ENCODE data around the gene KCNK17.

KCNK17 gene

GRCh38 chr6:39303425-39304153, 10.6 kb downstream of the KCNK17 start:
- Histone ChIP-seq H3K36me3 (replicated peaks in 1 of 2; ENCODE audit: control insufficient read depth in 2 of 2, insufficient read depth in 2 of 2, low read length in 2 of 2) (no peaks in the 10 kb centered on the region), H3K9ac (ENCODE audit: low read depth, low read length, poor library complexity) (no peak overlapping the region), H3K9me3 (replicated peaks in 1 of 2; ENCODE audit: control insufficient read depth in 2 of 2, insufficient read depth in 1 of 2, low read depth in 1 of 2, low read length in 2 of 2) (peaks cover 0 to 2% of the 10 kb centered on the region in 2 donors), H3K27me3 (ENCODE audit: control insufficient read depth in 3 of 3, insufficient read depth in 3 of 3, low read depth in 1 of 3, low read length in 3 of 3) (peaks cover 0 to 4% (median 0%) of the 10 kb centered on the region in 3 experiments), H3K4me2 (ENCODE audit: insufficient read depth, low read length, poor library complexity, severe bottlenecking) (no peak overlapping the region), H2BK5ac (ENCODE audit: low read length) (no peak overlapping the region), H3K4me1 (ENCODE audit: control insufficient read depth in 2 of 2, insufficient read depth in 1 of 2, low read depth in 1 of 2, low read length in 2 of 2) (no peaks in the 10 kb centered on the region), H2BK120ac (ENCODE audit: low read depth, low read length) (no peak overlapping the region), H4K8ac (ENCODE audit: low read depth, low read length) (no peak overlapping the region), H3K4ac (ENCODE audit: low read length) (no peak overlapping the region), H3K79me1 (ENCODE audit: low read depth, low read length) (no peaks in the 10 kb centered on the region), H2BK15ac (ENCODE audit: low read length) (peak overlapping the region; percentile 32), H3K14ac (ENCODE audit: low read length) (peak overlapping the region; percentile 85), H2AK5ac (ENCODE audit: low read depth, low read length) (peak overlapping the region; percentile 34), H3K27ac (replicated peaks; ENCODE audit: low read length) (no peak overlapping the region), H2BK12ac (ENCODE audit: low read length) (peak overlapping the region; percentile 26), H2AFZ (ENCODE audit: low read length) (no peak overlapping the region), H4K91ac (ENCODE audit: low read depth, low read length, poor library complexity) (no peak overlapping the region), H3K4me3 (ENCODE audit: low read length in 2 of 2) (no peak overlapping the region), H3K18ac (ENCODE audit: low read length) (peak overlapping the region; percentile 48), H3K23ac (ENCODE audit: low read depth, low read length, poor library complexity) (peak overlapping the region; percentile 3)
- WGBS, 2 donors (ENCODE audit: extremely low coverage in 2 of 2, insufficient read length in 2 of 2, insufficient replicate concordance in 1 of 2): no CpG with 5 or more reads among the region's 30 CpGs
- DNase-seq (ENCODE audit: low spot score): no peak

- Histone ChIP-seq H3K9ac (ENCODE audit: low read depth, low read length, poor library complexity) (peak overlapping the region; percentile 1), H3K4me2 (ENCODE audit: insufficient read depth, low read length, poor library complexity, severe bottlenecking) (peak overlapping the region; percentile 32), H3K27ac (replicated peaks; ENCODE audit: low read length) (no peak overlapping the region), H3K9me3 (replicated peaks in 1 of 2; ENCODE audit: control insufficient read depth in 2 of 2, insufficient read depth in 1 of 2, low read depth in 1 of 2, low read length in 2 of 2) (peaks cover 0 to 2% of the 10 kb centered on the region in 2 donors), H3K36me3 (replicated peaks in 1 of 2; ENCODE audit: control insufficient read depth in 2 of 2, insufficient read depth in 2 of 2, low read length in 2 of 2) (no peaks in the 10 kb centered on the region), H3K4ac (ENCODE audit: low read length) (no peak overlapping the region), H2BK120ac (ENCODE audit: low read depth, low read length) (no peak overlapping the region), H2BK12ac (ENCODE audit: low read length) (no peak overlapping the region), H3K23ac (ENCODE audit: low read depth, low read length, poor library complexity) (peak overlapping the region; percentile 3), H3K4me1 (ENCODE audit: control insufficient read depth in 2 of 2, insufficient read depth in 1 of 2, low read depth in 1 of 2, low read length in 2 of 2) (no peaks in the 10 kb centered on the region), H2BK15ac (ENCODE audit: low read length) (no peak overlapping the region), H4K91ac (ENCODE audit: low read depth, low read length, poor library complexity) (no peak overlapping the region), H2AK5ac (ENCODE audit: low read depth, low read length) (no peak overlapping the region), H2AFZ (ENCODE audit: low read length) (peak overlapping the region; percentile 72), H3K27me3 (ENCODE audit: control insufficient read depth in 3 of 3, insufficient read depth in 3 of 3, low read depth in 1 of 3, low read length in 3 of 3) (peaks cover 0 to 8% (median 0%) of the 10 kb centered on the region in 3 experiments), H3K14ac (ENCODE audit: low read length) (no peak overlapping the region), H4K8ac (ENCODE audit: low read depth, low read length) (no peak overlapping the region), H3K4me3 (ENCODE audit: low read length in 2 of 2) (no peak overlapping the region), H3K18ac (ENCODE audit: low read length) (no peak overlapping the region), H2BK5ac (ENCODE audit: low read length) (no peak overlapping the region), H3K79me1 (ENCODE audit: low read depth, low read length) (no peaks in the 10 kb centered on the region)
- peak; percentile 75 for DNase-seq (ENCODE audit: low spot score)
- no CpG with 5 or more reads among the region's 11 CpGs for WGBS, 2 donors (ENCODE audit: extremely low coverage in 2 of 2, insufficient read length in 2 of 2, insufficient replicate concordance in 1 of 2)
These were observed 11.4 kb downstream of the KCNK17 start for GRCh38 chr6:39302669-39303424.

GRCh38 chr6:39302011-39302410, 12.2 kb downstream of the KCNK17 start:
- H3K4ac ChIP-seq (ENCODE audit: low read length): no peak overlapping the region
- no CpG with 5 or more reads among the region's 2 CpGs for WGBS, 2 donors (ENCODE audit: extremely low coverage in 2 of 2, insufficient read length in 2 of 2, insufficient replicate concordance in 1 of 2)
- no peak overlapping the region for H4K91ac ChIP-seq (ENCODE audit: low read depth, low read length, poor library complexity)
- no peaks in the 10 kb centered on the region for H3K36me3 ChIP-seq (replicated peaks in 1 of 2; ENCODE audit: control insufficient read depth in 2 of 2, insufficient read depth in 2 of 2, low read length in 2 of 2)
- no peak overlapping the region for H2AFZ ChIP-seq (ENCODE audit: low read length)
- H3K23ac ChIP-seq (ENCODE audit: low read depth, low read length, poor library complexity): no peak overlapping the region
- no peak overlapping the region for H3K14ac ChIP-seq (ENCODE audit: low read length)
- no peak overlapping the region for H2BK120ac ChIP-seq (ENCODE audit: low read depth, low read length)
- H3K18ac ChIP-seq (ENCODE audit: low read length): no peak overlapping the region
- H2BK5ac ChIP-seq (ENCODE audit: low read length): no peak overlapping the region
- H2BK15ac ChIP-seq (ENCODE audit: low read length): no peak overlapping the region
- peaks cover 0 to 2% of the 10 kb centered on the region in 2 donors for H3K4me1 ChIP-seq (ENCODE audit: control insufficient read depth in 2 of 2, insufficient read depth in 1 of 2, low read depth in 1 of 2, low read length in 2 of 2)
- H3K27ac ChIP-seq (replicated peaks; ENCODE audit: low read length): no peak overlapping the region
- peaks cover 0 to 7% (median 0%) of the 10 kb centered on the region in 3 experiments for H3K27me3 ChIP-seq (ENCODE audit: control insufficient read depth in 3 of 3, insufficient read depth in 3 of 3, low read depth in 1 of 3, low read length in 3 of 3)
- no peak overlapping the region for H2BK12ac ChIP-seq (ENCODE audit: low read length)
- no peak overlapping the region for H3K9ac ChIP-seq (ENCODE audit: low read depth, low read length, poor library complexity)
- no peak for DNase-seq (ENCODE audit: low spot score)
- H4K8ac ChIP-seq (ENCODE audit: low read depth, low read length): no peak overlapping the region
- no peaks in the 10 kb centered on the region for H3K79me1 ChIP-seq (ENCODE audit: low read depth, low read length)
- H3K9me3 ChIP-seq (replicated peaks in 1 of 2; ENCODE audit: control insufficient read depth in 2 of 2, insufficient read depth in 1 of 2, low read depth in 1 of 2, low read length in 2 of 2): peaks cover 0 to 2% of the 10 kb centered on the region in 2 donors
- H3K4me3 ChIP-seq (ENCODE audit: low read length in 2 of 2): no peak overlapping the region
- no peak overlapping the region for H3K4me2 ChIP-seq (ENCODE audit: insufficient read depth, low read length, poor library complexity, severe bottlenecking)
- H2AK5ac ChIP-seq (ENCODE audit: low read depth, low read length): no peak overlapping the region

- Histone ChIP-seq H2AK5ac (ENCODE audit: low read depth, low read length) (no peak overlapping the region), H3K27ac (replicated peaks; ENCODE audit: low read length) (no peak overlapping the region), H3K14ac (ENCODE audit: low read length) (no peak overlapping the region), H3K18ac (ENCODE audit: low read length) (no peak overlapping the region), H3K9me3 (replicated peaks in 1 of 2; ENCODE audit: control insufficient read depth in 2 of 2, insufficient read depth in 1 of 2, low read depth in 1 of 2, low read length in 2 of 2) (peaks cover 0 to 2% of the 10 kb centered on the region in 2 donors), H3K9ac (ENCODE audit: low read depth, low read length, poor library complexity) (no peak overlapping the region), H4K8ac (ENCODE audit: low read depth, low read length) (no peak overlapping the region), H2BK120ac (ENCODE audit: low read depth, low read length) (no peak overlapping the region), H3K79me1 (ENCODE audit: low read depth, low read length) (no peaks in the 10 kb centered on the region), H4K91ac (ENCODE audit: low read depth, low read length, poor library complexity) (no peak overlapping the region), H2BK5ac (ENCODE audit: low read length) (peak overlapping the region; percentile 31), H3K23ac (ENCODE audit: low read depth, low read length, poor library complexity) (no peak overlapping the region), H3K4me2 (ENCODE audit: insufficient read depth, low read length, poor library complexity, severe bottlenecking) (no peak overlapping the region), H3K27me3 (ENCODE audit: control insufficient read depth in 3 of 3, insufficient read depth in 3 of 3, low read depth in 1 of 3, low read length in 3 of 3) (peaks cover 0 to 6% (median 0%) of the 10 kb centered on the region in 3 experiments), H3K4me3 (ENCODE audit: low read length in 2 of 2) (no peak overlapping the region), H3K4ac (ENCODE audit: low read length) (no peak overlapping the region), H3K36me3 (replicated peaks in 1 of 2; ENCODE audit: control insufficient read depth in 2 of 2, insufficient read depth in 2 of 2, low read length in 2 of 2) (no peaks in the 10 kb centered on the region), H2AFZ (ENCODE audit: low read length) (no peak overlapping the region), H2BK12ac (ENCODE audit: low read length) (no peak overlapping the region), H2BK15ac (ENCODE audit: low read length) (no peak overlapping the region), H3K4me1 (ENCODE audit: control insufficient read depth in 2 of 2, insufficient read depth in 1 of 2, low read depth in 1 of 2, low read length in 2 of 2) (peaks cover 0 to 4% of the 10 kb centered on the region in 2 donors)
- DNase-seq (ENCODE audit: low spot score): no peak
- no CpG with 5 or more reads among the region's 7 CpGs for WGBS, 2 donors (ENCODE audit: extremely low coverage in 2 of 2, insufficient read length in 2 of 2, insufficient replicate concordance in 1 of 2)
These were observed 12.6 kb downstream of the KCNK17 start for GRCh38 chr6:39301606-39302005.

Measured in neuronal stem cell (in vitro differentiated cells).